D341Med (cell line): ENCODE results near the gene SMIM13.
A peak's percentile ranks its signal among the peaks of the same experiment; 100 is the strongest.

Experiments used
- DNase-seq: peaks from one replicate; pipeline ENCODE4 v3.0.0; 2012; ENCODE audit warnings: low spot score

Gene SMIM13

GRCh38 chr6:11093626-11094410, at the start of gene SMIM13:
TSS of gene SMIM13 (plus strand) at chr6:11093834. CDS start at chr6:11094314, 480 bp downstream.
- peak; percentile 96 for DNase-seq

- DNase-seq = peak; percentile 96
Observed at GRCh38 chr6:11043961-11044711, 49.5 kb upstream of the SMIM13 start, which contains the start of gene ELOVL2. TSS of gene ELOVL2 (minus strand) at chr6:11044305. CDS start at chr6:11044230, 75 bp downstream.

- DNase-seq = no peak
Observed at GRCh38 chr6:11044712-11045167, 48.9 kb upstream of the SMIM13 start.

- DNase-seq = no peak
Observed at GRCh38 chr6:11050731-11051130, 42.9 kb upstream of the SMIM13 start.

GRCh38 chr6:11053307-11053706, 40.3 kb upstream of the SMIM13 start:
- no peak for DNase-seq

GRCh38 chr6:11054722-11055121, 38.9 kb upstream of the SMIM13 start:
- no peak for DNase-seq

- DNase-seq = no peak
Observed at GRCh38 chr6:11055127-11055627, 38.5 kb upstream of the SMIM13 start.

- DNase-seq = no peak
Observed at GRCh38 chr6:11056871-11057270, 36.8 kb upstream of the SMIM13 start.

- DNase-seq = no peak
Observed at GRCh38 chr6:11058406-11058805, 35.2 kb upstream of the SMIM13 start.

- no peak for DNase-seq
Observed at GRCh38 chr6:11062083-11062482, 31.6 kb upstream of the SMIM13 start.

GRCh38 chr6:11062715-11063114, 30.9 kb upstream of the SMIM13 start:
- no peak for DNase-seq

- peak; percentile 75 for DNase-seq
Observed at GRCh38 chr6:11064836-11065235, 28.8 kb upstream of the SMIM13 start.

- DNase-seq = peak; percentile 29
Observed at GRCh38 chr6:11065436-11066202, 28.0 kb upstream of the SMIM13 start.

GRCh38 chr6:11066505-11067347, 26.9 kb upstream of the SMIM13 start:
- DNase-seq = no peak

GRCh38 chr6:11067348-11067747, 26.3 kb upstream of the SMIM13 start:
- no peak for DNase-seq

GRCh38 chr6:11069760-11070159, 23.9 kb upstream of the SMIM13 start:
- no peak for DNase-seq

GRCh38 chr6:11072101-11072500, 21.5 kb upstream of the SMIM13 start:
- DNase-seq = no peak

- no peak for DNase-seq
Observed at GRCh38 chr6:11076540-11076939, 17.1 kb upstream of the SMIM13 start.

- DNase-seq = no peak
Observed at GRCh38 chr6:11078266-11078665, 15.4 kb upstream of the SMIM13 start.

- DNase-seq = no peak
Observed at GRCh38 chr6:11080296-11080695, 13.3 kb upstream of the SMIM13 start.

- DNase-seq = no peak
Observed at GRCh38 chr6:11083491-11083890, 10.1 kb upstream of the SMIM13 start.
